ENCODE results near the gene GCLC.

GRCh38 chr6:53455678-53456077, 89.2 kb downstream of the GCLC start:
- TF ChIP-seq POLR2AphosphoS5 (IDR thresholded peaks at IDR 0.05) (no peak), POLR2A (IDR thresholded peaks at IDR 0.05) (no peak), EP300 (IDR thresholded peaks at IDR 0.05) (no peak)
- TF ChIP-seq, protein P1, sequence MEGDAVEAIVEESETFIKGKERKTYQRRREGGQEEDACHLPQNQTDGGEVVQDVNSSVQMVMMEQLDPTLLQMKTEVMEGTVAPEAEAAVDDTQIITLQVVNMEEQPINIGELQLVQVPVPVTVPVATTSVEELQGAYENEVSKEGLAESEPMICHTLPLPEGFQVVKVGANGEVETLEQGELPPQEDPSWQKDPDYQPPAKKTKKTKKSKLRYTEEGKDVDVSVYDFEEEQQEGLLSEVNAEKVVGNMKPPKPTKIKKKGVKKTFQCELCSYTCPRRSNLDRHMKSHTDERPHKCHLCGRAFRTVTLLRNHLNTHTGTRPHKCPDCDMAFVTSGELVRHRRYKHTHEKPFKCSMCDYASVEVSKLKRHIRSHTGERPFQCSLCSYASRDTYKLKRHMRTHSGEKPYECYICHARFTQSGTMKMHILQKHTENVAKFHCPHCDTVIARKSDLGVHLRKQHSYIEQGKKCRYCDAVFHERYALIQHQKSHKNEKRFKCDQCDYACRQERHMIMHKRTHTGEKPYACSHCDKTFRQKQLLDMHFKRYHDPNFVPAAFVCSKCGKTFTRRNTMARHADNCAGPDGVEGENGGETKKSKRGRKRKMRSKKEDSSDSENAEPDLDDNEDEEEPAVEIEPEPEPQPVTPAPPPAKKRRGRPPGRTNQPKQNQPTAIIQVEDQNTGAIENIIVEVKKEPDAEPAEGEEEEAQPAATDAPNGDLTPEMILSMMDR (IDR thresholded peaks at IDR 0.05), result no peak
